ENCODE results near the gene PDE2A.

Gene PDE2A

DNA sequence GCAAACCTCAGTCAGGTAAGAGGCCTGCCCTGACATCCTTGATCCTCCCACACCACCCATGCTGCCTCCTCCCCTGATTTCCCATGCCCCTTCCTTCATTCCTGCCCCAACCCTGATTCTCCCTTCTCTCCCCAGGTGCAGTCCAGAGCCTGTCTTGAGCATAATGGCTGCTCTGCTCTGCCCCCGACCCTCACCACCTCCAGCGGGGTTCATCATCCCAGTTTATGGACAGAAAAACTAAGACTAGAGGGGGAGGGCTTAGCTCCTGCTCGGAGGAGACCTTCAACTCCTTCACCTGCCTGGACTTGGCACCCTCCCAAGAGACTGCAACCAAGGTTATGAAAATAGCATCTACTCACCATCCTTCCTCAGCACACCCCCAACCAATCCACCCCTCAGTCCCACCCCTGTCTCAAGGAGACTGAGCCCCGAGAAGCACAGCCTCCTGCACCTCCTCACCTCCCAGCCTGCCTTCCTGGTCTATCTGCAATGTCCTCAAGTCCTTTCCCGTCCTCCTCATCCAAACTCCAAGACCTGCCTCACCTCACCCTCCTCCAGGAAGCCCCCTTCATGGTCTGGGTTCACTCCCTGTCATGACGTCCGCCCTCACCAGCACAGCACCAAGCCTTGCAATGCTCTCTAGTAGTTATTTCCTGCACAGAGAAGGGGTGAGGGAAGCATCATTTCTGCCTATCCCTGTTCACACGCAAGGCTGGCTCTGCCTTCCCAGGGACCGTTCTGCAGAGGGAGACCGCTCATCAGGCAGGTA, 103.1 kb downstream of the PDE2A start:
- no peak overlapping the region for H3K27ac ChIP-seq (ENCODE audit: low read length)

DNA sequence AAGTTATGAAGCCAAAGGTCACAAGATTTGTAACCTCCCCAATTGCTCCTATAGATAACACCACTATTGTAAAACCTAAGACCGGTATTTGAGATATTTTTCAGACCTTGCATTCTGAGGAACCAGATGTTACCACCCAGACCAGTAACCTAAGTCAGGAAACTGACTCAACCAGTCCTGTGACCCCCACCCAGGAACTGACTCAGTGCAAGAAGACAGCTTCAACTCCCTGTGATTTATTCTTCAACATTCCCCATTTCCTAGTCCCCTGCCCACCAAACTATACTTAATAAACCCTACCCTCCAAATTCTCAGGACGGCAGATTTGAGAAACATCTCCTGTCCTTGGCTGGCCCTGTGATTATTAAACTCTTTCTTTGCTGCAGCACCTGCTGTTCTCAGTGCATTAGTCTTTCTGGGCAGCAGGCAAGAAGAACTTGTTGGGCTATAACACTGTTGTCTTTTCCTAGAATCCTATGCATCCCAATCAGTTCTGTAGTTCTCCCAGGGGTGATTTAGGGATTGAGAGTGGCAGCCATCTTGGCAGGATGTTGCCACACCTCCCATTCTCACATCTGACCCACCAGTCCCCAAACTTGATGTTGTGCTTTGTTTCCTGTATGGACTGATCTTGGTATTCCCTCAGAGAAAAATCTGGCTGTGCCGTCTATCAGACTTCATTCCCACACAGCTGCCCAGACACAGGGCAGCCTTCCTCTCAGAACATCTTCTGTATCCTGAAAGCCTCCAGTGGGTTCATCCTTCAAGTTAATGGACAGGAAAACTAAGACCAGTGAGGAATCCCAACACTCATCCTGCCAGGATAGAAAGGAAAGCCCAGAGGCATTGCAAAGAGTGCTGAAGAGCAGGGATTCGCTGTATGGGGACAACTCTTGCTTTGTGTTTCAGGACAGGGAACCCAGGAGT, 104.0 kb downstream of the PDE2A start:
- no peaks in the 10 kb centered on the region for H3K9me3 ChIP-seq (ENCODE audit: insufficient read depth, low read length, severe bottlenecking)
- H3K4me3 ChIP-seq (ENCODE audit: low read depth in 1 of 2, low read length in 2 of 2): no peak overlapping the region
- H3K27me3 ChIP-seq (ENCODE audit: insufficient read depth, low read length, poor library complexity): peaks cover 20% of the 10 kb centered on the region
- no peak overlapping the region for H3K27ac ChIP-seq (ENCODE audit: low read length)
- no peak overlapping the region for H2AFZ ChIP-seq (ENCODE audit: low read depth, low read length)
- DNase-seq (no peak), ATAC-seq (ENCODE audit: insufficient read depth, low read depth) (no peak)
- H3K9ac ChIP-seq (ENCODE audit: low read depth, low read length): no peak overlapping the region
- H3K4me2 ChIP-seq (ENCODE audit: insufficient read depth, low read length): no peak overlapping the region
- 0 out of 2 replicates have a peak, but pooled peaks cover 3% of the 10 kb centered on the region for H4K20me1 ChIP-seq (ENCODE audit: insufficient read depth, low read length)
- TF ChIP-seq, protein P1, sequence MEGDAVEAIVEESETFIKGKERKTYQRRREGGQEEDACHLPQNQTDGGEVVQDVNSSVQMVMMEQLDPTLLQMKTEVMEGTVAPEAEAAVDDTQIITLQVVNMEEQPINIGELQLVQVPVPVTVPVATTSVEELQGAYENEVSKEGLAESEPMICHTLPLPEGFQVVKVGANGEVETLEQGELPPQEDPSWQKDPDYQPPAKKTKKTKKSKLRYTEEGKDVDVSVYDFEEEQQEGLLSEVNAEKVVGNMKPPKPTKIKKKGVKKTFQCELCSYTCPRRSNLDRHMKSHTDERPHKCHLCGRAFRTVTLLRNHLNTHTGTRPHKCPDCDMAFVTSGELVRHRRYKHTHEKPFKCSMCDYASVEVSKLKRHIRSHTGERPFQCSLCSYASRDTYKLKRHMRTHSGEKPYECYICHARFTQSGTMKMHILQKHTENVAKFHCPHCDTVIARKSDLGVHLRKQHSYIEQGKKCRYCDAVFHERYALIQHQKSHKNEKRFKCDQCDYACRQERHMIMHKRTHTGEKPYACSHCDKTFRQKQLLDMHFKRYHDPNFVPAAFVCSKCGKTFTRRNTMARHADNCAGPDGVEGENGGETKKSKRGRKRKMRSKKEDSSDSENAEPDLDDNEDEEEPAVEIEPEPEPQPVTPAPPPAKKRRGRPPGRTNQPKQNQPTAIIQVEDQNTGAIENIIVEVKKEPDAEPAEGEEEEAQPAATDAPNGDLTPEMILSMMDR (IDR thresholded peaks at IDR 0.05; ENCODE audit: borderline replicate concordance, extremely low read depth, low read length, poor library complexity, severe bottlenecking): no peak
- no peak for TF ChIP-seq EZH2 (IDR thresholded peaks at IDR 0.05; ENCODE audit: borderline replicate concordance, low read depth, low read length, severe bottlenecking)
- H3K36me3 ChIP-seq (ENCODE audit: insufficient read depth, low read length): no peaks in the 10 kb centered on the region
- H3K4me1 ChIP-seq (ENCODE audit: insufficient read depth, low read length): no peaks in the 10 kb centered on the region
- no peaks in the 10 kb centered on the region for H3K79me2 ChIP-seq (ENCODE audit: insufficient read depth, low read length)

More for the DNA sequence above, 103.1 kb downstream of the PDE2A start:
- H4K20me1 ChIP-seq (ENCODE audit: insufficient read depth, low read length): peaks cover 6% of the 10 kb centered on the region; the same call in 1 of the 2 replicates
- no peaks in the 10 kb centered on the region for H3K79me2 ChIP-seq (ENCODE audit: insufficient read depth, low read length)
- H3K4me2 ChIP-seq (ENCODE audit: insufficient read depth, low read length): no peak overlapping the region
- no peaks in the 10 kb centered on the region for H3K36me3 ChIP-seq (ENCODE audit: insufficient read depth, low read length)
- H3K4me3 ChIP-seq (ENCODE audit: low read depth in 1 of 2, low read length in 2 of 2): no peak overlapping the region
- no peaks in the 10 kb centered on the region for H3K9me3 ChIP-seq (ENCODE audit: insufficient read depth, low read length, severe bottlenecking)
- TF ChIP-seq EZH2 (IDR thresholded peaks at IDR 0.05; ENCODE audit: borderline replicate concordance, low read depth, low read length, severe bottlenecking): no peak
- TF ChIP-seq, protein P1 (IDR thresholded peaks at IDR 0.05; ENCODE audit: borderline replicate concordance, extremely low read depth, low read length, poor library complexity, severe bottlenecking): no peak
- H2AFZ ChIP-seq (ENCODE audit: low read depth, low read length): no peak overlapping the region
- H3K27me3 ChIP-seq (ENCODE audit: insufficient read depth, low read length, poor library complexity): peaks cover 20% of the 10 kb centered on the region
- ATAC-seq (ENCODE audit: insufficient read depth, low read depth) (no peak), DNase-seq (no peak)
- no peak overlapping the region for H3K9ac ChIP-seq (ENCODE audit: low read depth, low read length)
- no peaks in the 10 kb centered on the region for H3K4me1 ChIP-seq (ENCODE audit: insufficient read depth, low read length)

DNA sequence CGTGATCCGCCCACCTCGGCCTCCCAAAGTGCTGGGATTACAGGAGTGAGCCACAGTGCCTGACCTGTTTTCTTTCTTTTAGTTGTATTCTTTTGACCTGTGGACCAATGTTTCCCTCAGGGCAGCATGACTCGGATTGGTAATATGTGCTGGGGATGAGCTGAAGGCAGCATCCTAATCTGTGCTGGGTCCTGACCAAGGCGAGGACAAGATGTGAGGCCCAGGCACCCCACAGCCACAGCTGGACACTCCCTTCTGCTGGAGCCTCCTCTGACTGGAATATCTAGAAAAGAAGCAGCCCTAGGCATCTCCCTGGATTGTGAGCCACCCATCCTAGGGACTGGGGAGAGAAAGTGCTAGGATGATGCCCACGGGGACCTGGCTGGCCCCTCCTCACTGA, 105.4 kb downstream of the PDE2A start:
- Histone ChIP-seq H2AFZ (ENCODE audit: low read depth, low read length) (no peak overlapping the region), H3K4me2 (ENCODE audit: insufficient read depth, low read length) (no peak overlapping the region)

More for the DNA sequence above, 105.4 kb downstream of the PDE2A start:
- no peak for ATAC-seq (ENCODE audit: insufficient read depth, low read depth)
- no peaks in the 10 kb centered on the region for H3K9me3 ChIP-seq (ENCODE audit: insufficient read depth, low read length, severe bottlenecking)
- no peak overlapping the region for H3K9ac ChIP-seq (ENCODE audit: low read depth, low read length)
- TF ChIP-seq EZH2 (IDR thresholded peaks at IDR 0.05; ENCODE audit: borderline replicate concordance, low read depth, low read length, severe bottlenecking): no peak
- TF ChIP-seq, protein P1 (IDR thresholded peaks at IDR 0.05; ENCODE audit: borderline replicate concordance, extremely low read depth, low read length, poor library complexity, severe bottlenecking): no peak
- no peaks in the 10 kb centered on the region for H3K36me3 ChIP-seq (ENCODE audit: insufficient read depth, low read length)
- no peak for DNase-seq
- 0 out of 2 replicates have a peak, but pooled peaks cover 3% of the 10 kb centered on the region for H4K20me1 ChIP-seq (ENCODE audit: insufficient read depth, low read length)
- no peaks in the 10 kb centered on the region for H3K79me2 ChIP-seq (ENCODE audit: insufficient read depth, low read length)
- H3K4me1 ChIP-seq (ENCODE audit: insufficient read depth, low read length): no peaks in the 10 kb centered on the region
- H3K4me3 ChIP-seq (ENCODE audit: low read depth in 1 of 2, low read length in 2 of 2): no peak overlapping the region
- H3K27ac ChIP-seq (ENCODE audit: low read length): no peak overlapping the region
- peaks cover 16% of the 10 kb centered on the region for H3K27me3 ChIP-seq (ENCODE audit: insufficient read depth, low read length, poor library complexity)
